GM12891 (cell line): ENCODE results near the gene FSCN2.

ENCODE experiments used
- POLR2A ChIP-seq: IDR thresholded peaks from 2 replicates; pipeline ENCODE4 v1.6.1; 2011; ENCODE audit warnings: low read depth, low read length, control low read depth
- POLR2AphosphoS5 ChIP-seq: IDR thresholded peaks from 2 replicates; pipeline ENCODE4 v1.6.1; 2011; ENCODE audit warnings: low read depth, low read length, control low read depth

DNA sequence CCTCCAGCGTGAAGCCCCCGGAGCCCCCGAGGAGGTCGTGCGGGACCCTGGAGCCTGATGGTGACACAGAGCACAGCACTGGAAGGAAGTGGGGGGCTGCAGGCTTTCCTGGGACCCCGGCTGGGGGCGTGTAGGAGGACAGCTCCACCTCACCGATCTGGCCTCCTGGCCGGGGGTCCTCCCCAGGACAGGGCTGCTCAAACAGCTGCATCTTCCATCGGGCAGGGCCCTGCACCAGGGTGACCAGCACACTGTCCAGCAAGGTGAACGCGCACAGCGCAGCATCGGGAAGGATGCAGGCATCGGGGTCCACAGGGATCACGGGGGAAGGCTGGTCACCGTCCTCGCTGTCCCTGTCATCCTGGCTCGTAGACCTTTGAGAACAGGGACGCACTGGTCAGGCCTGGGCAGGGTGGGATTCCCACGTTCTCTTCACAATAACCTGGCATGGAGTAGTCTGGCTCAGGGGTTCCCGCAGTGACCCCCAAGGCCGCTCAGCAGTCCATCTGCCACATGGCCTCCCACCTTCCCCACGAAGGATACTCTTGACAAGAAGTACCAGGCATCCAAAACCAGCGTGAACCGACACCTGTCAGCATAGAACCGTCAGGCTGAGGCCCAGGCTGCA, 22.8 kb downstream of the FSCN2 start:
- TF ChIP-seq POLR2AphosphoS5 (no peak), POLR2A (no peak)
